ENCODE data around the gene RBBP6. TPM values are rescaled to one million over a fixed set of nuclear protein-coding genes. Genes with fewer than 3 reads are reported as not detected.

The RBBP6 gene
- total RNA-seq, 1 donor from 2014 or later = 81.0 TPM

DNA sequence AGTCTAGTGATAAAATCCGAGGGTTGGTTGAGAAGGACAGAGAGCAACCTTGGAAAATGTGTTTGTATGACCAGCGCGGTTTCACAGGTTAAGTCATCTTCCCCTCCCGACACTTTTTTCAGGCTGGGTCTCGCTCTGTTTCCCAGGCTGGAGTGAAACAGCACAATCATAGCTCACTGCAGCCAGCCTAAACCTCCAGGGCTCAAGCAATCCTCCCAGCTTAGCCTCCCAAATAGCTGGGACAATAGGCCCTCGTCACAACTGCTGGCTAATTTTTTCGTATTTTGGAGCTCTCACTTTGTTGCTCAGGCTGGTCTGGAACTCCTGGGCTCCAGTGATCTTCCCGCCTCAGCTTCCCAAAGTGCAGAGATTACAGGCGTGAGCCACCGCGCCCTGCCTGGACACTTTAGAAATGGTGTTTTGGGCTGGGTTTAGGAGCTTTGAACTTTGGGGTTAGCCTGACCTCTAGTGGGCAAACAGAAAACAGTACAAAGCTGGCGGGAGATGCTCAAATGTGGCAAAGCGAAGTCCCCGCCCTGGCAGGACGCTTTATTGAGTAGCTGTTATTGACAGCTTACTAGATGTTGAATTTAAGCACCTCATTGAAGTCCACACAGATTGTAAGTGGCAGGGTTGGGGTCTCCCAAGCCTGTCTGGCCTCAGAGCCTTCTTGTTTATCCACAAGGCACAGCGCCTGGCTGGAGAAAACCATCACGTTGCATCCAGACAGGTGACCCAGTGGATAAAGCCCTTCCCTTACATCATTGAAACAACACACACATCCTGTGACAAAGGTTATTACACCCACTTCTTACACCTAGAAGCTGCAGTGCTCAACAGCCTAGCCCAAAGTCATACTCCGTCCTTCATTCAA is 34.7 kb upstream of the RBBP6 start:
- Mint-ChIP-seq H3K27me3 (ENCODE audit: insufficient read depth, low read depth) (peaks cover 15% of the 10 kb centered on the region), H3K4me3 (no peak overlapping the region), H3K27ac (no peak overlapping the region), H3K9me3 (no peaks in the 10 kb centered on the region), H3K4me1 (peaks cover 3% of the 10 kb centered on the region), H3K36me3 (no peaks in the 10 kb centered on the region)
- no peaks in the 10 kb centered on the region for H3K36me3 ChIP-seq
- H3K4me2 ChIP-seq = no peak overlapping the region
- TF ChIP-seq EZH2phosphoT487 (IDR thresholded peaks at IDR 0.05) = no peak
- no peak for TF ChIP-seq EZH2 (IDR thresholded peaks at IDR 0.05)
- TF ChIP-seq, protein P1, sequence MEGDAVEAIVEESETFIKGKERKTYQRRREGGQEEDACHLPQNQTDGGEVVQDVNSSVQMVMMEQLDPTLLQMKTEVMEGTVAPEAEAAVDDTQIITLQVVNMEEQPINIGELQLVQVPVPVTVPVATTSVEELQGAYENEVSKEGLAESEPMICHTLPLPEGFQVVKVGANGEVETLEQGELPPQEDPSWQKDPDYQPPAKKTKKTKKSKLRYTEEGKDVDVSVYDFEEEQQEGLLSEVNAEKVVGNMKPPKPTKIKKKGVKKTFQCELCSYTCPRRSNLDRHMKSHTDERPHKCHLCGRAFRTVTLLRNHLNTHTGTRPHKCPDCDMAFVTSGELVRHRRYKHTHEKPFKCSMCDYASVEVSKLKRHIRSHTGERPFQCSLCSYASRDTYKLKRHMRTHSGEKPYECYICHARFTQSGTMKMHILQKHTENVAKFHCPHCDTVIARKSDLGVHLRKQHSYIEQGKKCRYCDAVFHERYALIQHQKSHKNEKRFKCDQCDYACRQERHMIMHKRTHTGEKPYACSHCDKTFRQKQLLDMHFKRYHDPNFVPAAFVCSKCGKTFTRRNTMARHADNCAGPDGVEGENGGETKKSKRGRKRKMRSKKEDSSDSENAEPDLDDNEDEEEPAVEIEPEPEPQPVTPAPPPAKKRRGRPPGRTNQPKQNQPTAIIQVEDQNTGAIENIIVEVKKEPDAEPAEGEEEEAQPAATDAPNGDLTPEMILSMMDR (IDR thresholded peaks at IDR 0.05) = peak; percentile 82
- H3K9me3 ChIP-seq (ENCODE audit: low read depth) = no peaks in the 10 kb centered on the region
- no peaks in the 10 kb centered on the region for H3K79me2 ChIP-seq (ENCODE audit: low read depth)
- H3K27ac ChIP-seq = no peak overlapping the region
- H3K4me3 ChIP-seq = no peak overlapping the region
- no peak overlapping the region for H3K9ac ChIP-seq
- H3K4me1 ChIP-seq = no peaks in the 10 kb centered on the region
- DNase-seq (ENCODE audit: low spot score) = peak; percentile 78
- no peaks in the 10 kb centered on the region for H4K20me1 ChIP-seq (ENCODE audit: low read depth)
- H3F3A ChIP-seq (ENCODE audit: low read depth) = no peaks in the 10 kb centered on the region
- H2AFZ ChIP-seq (replicated peaks) = no peak overlapping the region
- peaks cover 25% of the 10 kb centered on the region for H3K27me3 ChIP-seq

DNA sequence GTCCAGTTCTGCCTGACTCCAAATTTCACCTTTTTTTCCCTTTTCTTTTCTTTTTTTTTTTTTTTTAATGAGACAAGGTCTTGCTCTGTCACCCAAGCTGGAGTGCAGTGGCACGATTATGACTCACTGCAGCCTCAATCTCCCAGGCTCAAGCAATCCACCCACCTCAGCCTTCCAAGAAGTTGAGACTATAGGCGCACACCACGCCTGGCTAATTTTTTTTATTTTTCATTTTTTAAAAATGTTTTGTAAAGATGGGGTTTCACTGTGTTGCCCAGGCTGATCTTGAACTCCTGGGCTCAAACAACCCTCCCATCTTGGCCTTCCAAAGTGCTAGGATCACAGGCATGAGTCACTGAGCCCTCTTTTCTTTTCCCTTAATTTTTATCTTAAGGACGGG is 33.4 kb upstream of the RBBP6 start:
- H3K36me3 ChIP-seq = no peaks in the 10 kb centered on the region
- no peaks in the 10 kb centered on the region for H3K79me2 ChIP-seq (ENCODE audit: low read depth)
- no peak overlapping the region for H3K4me2 ChIP-seq
- no peak overlapping the region for H3K4me3 ChIP-seq
- no peaks in the 10 kb centered on the region for H3K36me3 Mint-ChIP-seq
- H3F3A ChIP-seq (ENCODE audit: low read depth) = no peaks in the 10 kb centered on the region
- H3K27me3 ChIP-seq = peaks cover 20% of the 10 kb centered on the region
- H2AFZ ChIP-seq (replicated peaks) = no peak overlapping the region
- H3K4me1 Mint-ChIP-seq = peaks cover 3% of the 10 kb centered on the region
- peaks cover 15% of the 10 kb centered on the region for H3K27me3 Mint-ChIP-seq (ENCODE audit: insufficient read depth, low read depth)
- no peak overlapping the region for H3K27ac Mint-ChIP-seq
- H3K9me3 ChIP-seq (ENCODE audit: low read depth) = no peaks in the 10 kb centered on the region
- no peak overlapping the region for H3K27ac ChIP-seq
- no peak for DNase-seq (ENCODE audit: low spot score)
- H3K9me3 Mint-ChIP-seq = no peaks in the 10 kb centered on the region
- H3K4me1 ChIP-seq = no peaks in the 10 kb centered on the region
- no peaks in the 10 kb centered on the region for H4K20me1 ChIP-seq (ENCODE audit: low read depth)
- no peak overlapping the region for H3K9ac ChIP-seq
- H3K4me3 Mint-ChIP-seq = no peak overlapping the region
- TF ChIP-seq EZH2 (IDR thresholded peaks at IDR 0.05) (no peak), EZH2phosphoT487 (IDR thresholded peaks at IDR 0.05) (no peak)
- TF ChIP-seq, protein P1 (IDR thresholded peaks at IDR 0.05) = no peak

DNA sequence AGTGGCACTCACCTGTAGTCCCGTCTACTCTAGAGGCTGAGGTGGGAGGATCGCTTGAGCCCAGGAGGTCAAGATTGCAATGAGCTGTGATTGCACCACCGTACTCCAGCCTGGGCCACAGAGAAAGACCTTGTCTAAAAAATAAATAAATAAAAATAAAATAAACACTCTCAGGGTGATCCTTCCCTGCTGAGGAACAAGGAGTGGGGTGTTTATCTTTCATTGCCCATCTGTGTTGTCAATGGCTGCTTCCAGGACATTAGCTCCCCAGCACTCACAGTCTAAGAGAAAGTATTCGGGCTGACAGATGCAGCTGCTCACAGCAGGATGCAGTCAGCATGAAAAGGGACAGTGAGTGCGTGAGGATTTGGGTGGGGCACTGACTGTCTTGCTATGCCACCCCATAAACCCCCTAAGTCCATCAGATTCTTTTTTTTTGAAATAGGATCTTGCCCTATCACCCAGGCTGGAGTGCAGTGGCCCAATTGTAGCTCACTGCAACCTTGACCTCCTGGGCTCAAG is 31.3 kb upstream of the RBBP6 start:
- Mint-ChIP-seq H3K4me1 (peaks cover 3% of the 10 kb centered on the region), H3K36me3 (no peaks in the 10 kb centered on the region), H3K27ac (no peak overlapping the region), H3K9me3 (no peaks in the 10 kb centered on the region), H3K27me3 (ENCODE audit: insufficient read depth, low read depth) (peaks cover 15% of the 10 kb centered on the region), H3K4me3 (no peak overlapping the region)
- no peak overlapping the region for H3K27ac ChIP-seq
- TF ChIP-seq EZH2 (IDR thresholded peaks at IDR 0.05) = no peak
- TF ChIP-seq, protein P1 (IDR thresholded peaks at IDR 0.05) = no peak
- no peak for TF ChIP-seq EZH2phosphoT487 (IDR thresholded peaks at IDR 0.05)
- no peaks in the 10 kb centered on the region for H3K36me3 ChIP-seq
- H3K27me3 ChIP-seq = peaks cover 20% of the 10 kb centered on the region
- H4K20me1 ChIP-seq (ENCODE audit: low read depth) = no peaks in the 10 kb centered on the region
- no peaks in the 10 kb centered on the region for H3K79me2 ChIP-seq (ENCODE audit: low read depth)
- H3F3A ChIP-seq (ENCODE audit: low read depth) = no peaks in the 10 kb centered on the region
- H3K4me2 ChIP-seq = no peak overlapping the region
- no peaks in the 10 kb centered on the region for H3K9me3 ChIP-seq (ENCODE audit: low read depth)
- DNase-seq (ENCODE audit: low spot score) = no peak
- no peak overlapping the region for H2AFZ ChIP-seq (replicated peaks)
- no peak overlapping the region for H3K4me3 ChIP-seq
- no peaks in the 10 kb centered on the region for H3K4me1 ChIP-seq
- H3K9ac ChIP-seq = no peak overlapping the region
